Measurements from ENCODE around the gene PAX2. TPM values are rescaled to one million over a fixed set of nuclear protein-coding genes. Genes with fewer than 3 reads are reported as not detected.
A peak's percentile ranks its signal among the peaks of the same experiment; 100 is the strongest.

PAX2 gene
- total and polyA plus RNA-seq, 2 of the 13 experiments (the other 11 are each of a cell fraction or from before 2014, with no cell fraction given), result not detected

DNA sequence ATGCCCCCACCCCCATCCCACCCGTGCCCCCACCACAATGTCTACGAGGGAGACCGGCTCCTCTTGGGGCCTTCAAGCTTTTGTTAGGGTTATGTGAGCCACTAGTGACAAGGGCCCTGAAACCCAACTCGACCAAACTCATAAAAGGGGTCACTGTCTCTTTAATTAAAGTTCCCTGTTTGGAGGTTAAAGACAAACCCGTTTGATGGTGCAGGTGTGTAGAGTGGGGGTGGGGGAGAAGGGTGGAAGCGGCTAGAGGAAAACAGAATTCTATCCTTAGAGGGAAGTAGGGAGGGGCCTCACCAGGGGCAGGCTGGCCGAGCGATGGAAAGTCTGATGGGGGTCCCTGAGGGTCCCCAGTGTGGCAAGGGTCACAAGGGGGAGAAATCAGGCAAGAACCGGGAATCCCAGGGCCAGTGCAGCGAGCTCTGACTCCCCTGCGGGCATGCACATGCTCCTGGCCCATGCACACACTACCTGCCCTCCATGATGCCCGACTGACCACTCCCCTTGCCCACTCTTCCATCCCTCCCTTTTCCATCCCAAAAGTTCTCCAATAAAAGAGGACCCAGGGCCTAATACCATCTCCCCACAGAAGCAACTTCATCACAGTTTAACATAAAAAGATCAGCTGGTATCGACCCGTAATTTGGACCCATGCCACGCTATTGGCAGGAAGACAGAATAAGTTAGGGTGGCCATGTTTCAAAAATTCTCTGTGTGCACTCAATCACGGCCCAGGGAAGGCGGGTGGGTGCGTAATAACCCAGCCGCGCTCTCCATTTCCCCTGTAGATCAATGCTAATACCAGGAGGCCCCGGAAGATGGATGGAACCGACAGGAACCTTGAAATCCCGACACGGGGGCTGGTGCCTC is 131.4 kb downstream of the PAX2 start:
- no peak overlapping the region for H2AFZ ChIP-seq (ENCODE audit: low read length)
- POLR2A ChIA-PET, result interaction anchor here (1.0 to 1.5 kb wide), 2 partner anchors 341 to 343 kb away, joined by 3 to 4 read pairs; partner anchors contain the start of gene HIF1AN
- FAIRE-seq (peak; percentile 15), ATAC-seq (no peak), DNase-seq (ENCODE audit: low spot score) (no peak)
- H3K9ac ChIP-seq (ENCODE audit: insufficient read depth, low read depth, low read length), result no peak overlapping the region; the same call in 1 of the 2 replicates
- H4K20me1 ChIP-seq (ENCODE audit: insufficient read depth, low read length), result no peaks in the 10 kb centered on the region
- H3K9me3 ChIP-seq (ENCODE audit: low read length), result no peaks in the 10 kb centered on the region
- H3K27ac ChIP-seq (ENCODE audit: extremely low read length, insufficient read depth, low read length), result peak overlapping the region; percentile 49
- H3K36me3 ChIP-seq (replicated peaks in 1 of 2; ENCODE audit: control insufficient read depth in 1 of 2, insufficient read depth in 2 of 2, low read length in 2 of 2), result no peaks in the 10 kb centered on the region
- CTCF ChIA-PET (ENCODE audit: low intra/inter-chr PET ratio, low total read pairs), result interaction anchor here (0.8 to 1.3 kb wide), 2 partner anchors 307 to 315 kb away, joined by 3 read pairs; no protein-coding TSS in a partner anchor
- intact Hi-C loops (cut with micrococcal nuclease; ENCODE audit: unreplicated experiment) (loop anchor here (5.0 kb wide), 3 partner anchors 50 to 135 kb away; no protein-coding TSS in a partner anchor), in situ Hi-C loops (cut with HindIII; ENCODE audit: extremely low pct_ligation_motif_present, low pct_unique_long_range_greater_than_20kb) (loop anchor here (5.0 to 25.0 kb wide), 3 partner anchors 205 to 540 kb away; partner anchors contain the start of genes PKD2L1 and SCD)
- H3K4me2 ChIP-seq (ENCODE audit: low read depth, low read length), result peak overlapping the region; percentile 67
- H3K27me3 ChIP-seq (ENCODE audit: control insufficient read depth in 1 of 2, insufficient read depth in 2 of 2, low read length in 2 of 2), result no peaks in the 10 kb centered on the region
- H3K4me3 ChIP-seq (replicated peaks in 1 of 3; ENCODE audit: insufficient read depth in 1 of 3, low read depth in 2 of 3, low read length in 3 of 3), result peak overlapping the region; percentile 42 to 59 (median 48)
- 49% methylated on average over 23 of the region's 24 CpGs for WGBS (ENCODE audit: low lambda C conversion rate)
- BruUV-seq (replicated peaks), result no TSS peak
- H3K79me2 ChIP-seq (ENCODE audit: insufficient read depth, low read length), result no peaks in the 10 kb centered on the region
- peaks cover 95% of the 10 kb centered on the region for H3K4me1 ChIP-seq (ENCODE audit: insufficient read depth, low read length)
- TF ChIP-seq SP2 (CRISPR knock-in tag; IDR thresholded peaks at IDR 0.05), result 0 out of 2 replicates have a peak, but pooled peaks have one; percentile 16
- no peak for TF ChIP-seq ZNF781 (CRISPR knock-in tag; IDR thresholded peaks at IDR 0.05; ENCODE audit: borderline replicate concordance, not compliant biosample characterization)
- TF ChIP-seq, protein P1, sequence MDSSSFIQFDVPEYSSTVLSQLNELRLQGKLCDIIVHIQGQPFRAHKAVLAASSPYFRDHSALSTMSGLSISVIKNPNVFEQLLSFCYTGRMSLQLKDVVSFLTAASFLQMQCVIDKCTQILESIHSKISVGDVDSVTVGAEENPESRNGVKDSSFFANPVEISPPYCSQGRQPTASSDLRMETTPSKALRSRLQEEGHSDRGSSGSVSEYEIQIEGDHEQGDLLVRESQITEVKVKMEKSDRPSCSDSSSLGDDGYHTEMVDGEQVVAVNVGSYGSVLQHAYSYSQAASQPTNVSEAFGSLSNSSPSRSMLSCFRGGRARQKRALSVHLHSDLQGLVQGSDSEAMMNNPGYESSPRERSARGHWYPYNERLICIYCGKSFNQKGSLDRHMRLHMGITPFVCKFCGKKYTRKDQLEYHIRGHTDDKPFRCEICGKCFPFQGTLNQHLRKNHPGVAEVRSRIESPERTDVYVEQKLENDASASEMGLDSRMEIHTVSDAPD (CRISPR knock-in tag; IDR thresholded peaks at IDR 0.05), result 0 out of 2 replicates have a peak, but pooled peaks have one; percentile 18
- no peak for TF ChIP-seq SAFB2 (CRISPR knock-in tag; IDR thresholded peaks at IDR 0.05; ENCODE audit: borderline replicate concordance, low read depth)
- 0 out of 2 replicates have a peak, but pooled peaks have one; percentile 26 for TF ChIP-seq KDM5B (CRISPR knock-in tag; IDR thresholded peaks at IDR 0.05; ENCODE audit: borderline replicate concordance)
- peak; percentile 95 for TF ChIP-seq ZFP91 (CRISPR knock-in tag; IDR thresholded peaks at IDR 0.05; ENCODE audit: borderline replicate concordance)
- TF ChIP-seq ZNF772 (CRISPR knock-in tag; IDR thresholded peaks at IDR 0.05), result 0 out of 2 replicates have a peak, but pooled peaks have one; percentile 46
- TF ChIP-seq SKI (IDR thresholded peaks at IDR 0.05; ENCODE audit: partially characterized antibody), result no peak
- no peak for TF ChIP-seq PBX2 (CRISPR knock-in tag; IDR thresholded peaks at IDR 0.05)
- TF ChIP-seq ZNF710 (CRISPR knock-in tag; IDR thresholded peaks at IDR 0.05; ENCODE audit: borderline replicate concordance), result 0 out of 2 replicates have a peak, but pooled peaks have one; percentile 27
- TF ChIP-seq NCOA2 (CRISPR knock-in tag; IDR thresholded peaks at IDR 0.05), result 0 out of 2 replicates have a peak, but pooled peaks have one; percentile 12

All from HepG2 (cell line).